Left ventricle myocardium inferior (tissue), 1 donor: ENCODE measurements around the gene FBXL16. TPM values are rescaled to one million over a fixed set of nuclear protein-coding genes. Genes with fewer than 3 reads are reported as not detected.

Experiments
- DNase-seq: peaks from one replicate; pipeline ENCODE4 v3.0.0-alpha.2; 2020
- H3K27ac ChIP-seq: fragments of 200-600 bp; replicated peaks from 2 replicates; pipeline ENCODE4 v1.8.0; 2021
- H3K27me3 ChIP-seq: fragments of 200-600 bp; 2 replicates; pipeline ENCODE4 v1.8.0; 2021; ENCODE audit warnings: low read depth
- H3K36me3 ChIP-seq: fragments of 200-600 bp; 2 replicates; pipeline ENCODE4 v1.8.0; 2021
- H3K4me1 ChIP-seq: fragments of 200-600 bp; 2 replicates; pipeline ENCODE4 v1.8.0; 2021
- H3K4me3 ChIP-seq: fragments of 200-600 bp; 2 replicates; pipeline ENCODE4 v1.8.0; 2021; ENCODE audit warnings: mild to moderate bottlenecking, moderate library complexity
- H3K9me3 ChIP-seq: fragments of 200-600 bp; replicated peaks from 2 replicates; pipeline ENCODE4 v1.8.0; 2021
- intact Hi-C: fragments of 100-400 bp; cut with micrococcal nuclease; formaldehyde crosslinking; loops from one replicate; pipeline ENCODE4 v1.11.0; 2022
- total RNA-seq: library from RNA; stranded (reverse); fragmentation: NEBNext Ultra II Directional; extraction: Animal tissue kit (Norgen Biotek cat#: 25700); gene quantifications from one replicate; pipeline ENCODE4 v1.2.1, GENCODE V29; 2021
- TF ChIP-seq, protein P1 (sequence below): fragments of 200-600 bp; IDR thresholded peaks from 2 replicates; pipeline ENCODE4 v1.8.0; 2021; ENCODE audit warnings: antibody characterized with exemption, mild to moderate bottlenecking, borderline replicate concordance
- donor health status: DM: no; HTN: yes; CAD: no; lungs with severe emphysema.

The FBXL16 gene
- total RNA-seq, 1 donor from 2014 or later: 0.08 TPM

DNA sequence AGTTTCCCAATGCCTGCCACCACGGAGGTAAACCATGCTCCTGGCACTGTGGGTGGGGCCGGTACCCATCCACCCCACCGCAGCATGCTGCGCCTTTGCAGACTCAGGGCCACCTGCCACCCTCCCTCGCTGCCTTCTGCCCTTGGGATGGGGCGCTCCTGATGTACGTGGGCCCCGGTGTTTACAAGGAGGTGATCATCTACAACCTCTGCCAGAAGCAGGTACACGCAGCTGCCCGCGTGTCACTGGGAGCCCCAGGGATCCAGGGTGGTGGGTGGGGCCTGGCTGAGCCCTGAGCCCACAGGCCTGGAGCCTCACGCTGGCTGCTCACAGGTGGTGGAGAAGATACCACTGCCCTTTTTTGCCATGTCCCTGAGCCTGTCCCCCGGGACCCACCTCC is 39.0 kb downstream of the FBXL16 start:
- intact Hi-C loops: no loop called here
- DNase-seq: no peak
- no peaks in the 10 kb centered on the region for H3K27me3 ChIP-seq
- TF ChIP-seq, protein P1, sequence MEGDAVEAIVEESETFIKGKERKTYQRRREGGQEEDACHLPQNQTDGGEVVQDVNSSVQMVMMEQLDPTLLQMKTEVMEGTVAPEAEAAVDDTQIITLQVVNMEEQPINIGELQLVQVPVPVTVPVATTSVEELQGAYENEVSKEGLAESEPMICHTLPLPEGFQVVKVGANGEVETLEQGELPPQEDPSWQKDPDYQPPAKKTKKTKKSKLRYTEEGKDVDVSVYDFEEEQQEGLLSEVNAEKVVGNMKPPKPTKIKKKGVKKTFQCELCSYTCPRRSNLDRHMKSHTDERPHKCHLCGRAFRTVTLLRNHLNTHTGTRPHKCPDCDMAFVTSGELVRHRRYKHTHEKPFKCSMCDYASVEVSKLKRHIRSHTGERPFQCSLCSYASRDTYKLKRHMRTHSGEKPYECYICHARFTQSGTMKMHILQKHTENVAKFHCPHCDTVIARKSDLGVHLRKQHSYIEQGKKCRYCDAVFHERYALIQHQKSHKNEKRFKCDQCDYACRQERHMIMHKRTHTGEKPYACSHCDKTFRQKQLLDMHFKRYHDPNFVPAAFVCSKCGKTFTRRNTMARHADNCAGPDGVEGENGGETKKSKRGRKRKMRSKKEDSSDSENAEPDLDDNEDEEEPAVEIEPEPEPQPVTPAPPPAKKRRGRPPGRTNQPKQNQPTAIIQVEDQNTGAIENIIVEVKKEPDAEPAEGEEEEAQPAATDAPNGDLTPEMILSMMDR: no peak
- H3K4me1 ChIP-seq: peaks cover 27% of the 10 kb centered on the region
- H3K27ac ChIP-seq: no peak overlapping the region
- no peaks in the 10 kb centered on the region for H3K9me3 ChIP-seq
- H3K4me3 ChIP-seq: no peak overlapping the region
- H3K36me3 ChIP-seq: peaks cover 27% of the 10 kb centered on the region

DNA sequence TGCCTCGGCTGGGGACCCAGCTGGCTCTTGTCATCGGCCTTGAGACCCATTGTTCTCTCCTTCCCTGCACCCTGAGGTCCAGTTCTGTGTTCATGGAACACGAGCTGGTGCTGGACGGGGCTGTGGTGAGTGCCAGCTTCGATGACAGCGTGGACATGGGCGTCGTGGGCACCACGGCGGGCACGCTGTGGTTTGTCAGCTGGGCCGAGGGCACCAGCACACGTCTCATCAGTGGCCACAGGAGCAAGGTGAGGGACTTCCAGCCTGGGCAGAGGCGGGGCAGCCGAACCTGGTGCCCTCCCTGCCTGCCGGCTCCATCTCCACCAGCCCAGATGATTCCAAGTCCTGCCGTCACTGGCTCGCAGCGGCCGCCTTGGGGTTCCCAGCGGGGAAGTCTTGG is 43.0 kb downstream of the FBXL16 start:
- Histone ChIP-seq H3K9me3 (no peaks in the 10 kb centered on the region), H3K4me1 (peaks cover 23% of the 10 kb centered on the region), H3K36me3 (no peaks in the 10 kb centered on the region), H3K27ac (no peak overlapping the region), H3K27me3 (no peaks in the 10 kb centered on the region), H3K4me3 (no peak overlapping the region)
- TF ChIP-seq, protein P1: no peak
- intact Hi-C loops: no loop called here
- DNase-seq: no peak

DNA sequence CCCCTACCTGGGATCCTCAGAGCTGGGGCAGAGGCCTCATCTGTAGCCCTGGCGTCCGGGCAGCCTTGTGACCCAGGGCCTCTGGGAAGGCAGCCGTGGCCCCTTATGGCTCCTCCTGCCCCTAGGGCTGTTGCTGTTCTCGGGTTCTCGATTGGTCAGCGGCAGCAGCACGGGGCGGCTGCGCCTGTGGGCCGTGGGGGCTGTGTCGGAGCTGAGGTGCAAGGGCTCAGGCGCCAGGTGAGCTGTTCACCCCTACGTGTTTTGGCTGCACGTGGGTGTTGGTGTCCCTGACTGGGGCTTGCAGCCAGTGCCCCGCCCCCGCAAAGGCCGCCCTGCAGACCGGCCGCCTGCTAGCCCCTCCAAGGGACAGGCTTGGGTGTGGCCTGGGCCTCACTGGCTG is 43.5 kb downstream of the FBXL16 start:
- Histone ChIP-seq H3K27ac (no peak overlapping the region), H3K27me3 (no peaks in the 10 kb centered on the region), H3K4me1 (peaks cover 18% of the 10 kb centered on the region), H3K36me3 (no peaks in the 10 kb centered on the region), H3K9me3 (no peaks in the 10 kb centered on the region), H3K4me3 (no peak overlapping the region)
- intact Hi-C loops: no loop called here
- TF ChIP-seq, protein P1: no peak
- no peak for DNase-seq

DNA sequence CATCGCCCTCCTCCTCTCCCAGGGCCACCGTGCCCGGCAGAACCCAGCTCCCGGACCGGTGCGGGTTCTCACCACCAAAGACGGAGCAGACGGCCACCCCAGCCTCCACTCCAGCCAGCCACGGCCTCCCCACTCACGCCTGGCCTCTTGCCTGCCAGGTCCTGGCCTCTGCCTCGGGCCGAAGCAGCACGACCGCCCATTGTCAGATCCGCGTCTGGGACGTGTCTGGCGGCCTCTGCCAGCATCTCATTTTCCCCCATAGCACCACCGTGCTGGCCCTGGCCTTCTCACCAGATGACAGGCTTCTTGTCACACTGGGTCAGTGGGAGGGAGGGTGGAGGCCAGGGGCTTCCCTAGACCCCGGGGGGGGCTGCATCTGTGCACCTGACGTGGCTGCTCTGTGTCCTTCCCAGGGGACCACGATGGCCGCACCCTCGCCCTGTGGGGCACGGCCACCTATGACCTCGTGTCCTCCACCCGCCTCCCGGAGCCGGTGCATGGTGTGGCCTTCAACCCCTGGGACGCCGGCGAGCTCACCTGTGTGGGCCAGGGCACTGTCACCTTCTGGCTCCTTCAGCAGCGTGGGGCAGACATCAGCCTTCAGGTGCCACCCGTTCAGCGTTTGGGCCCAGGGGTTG is 44.3 kb downstream of the FBXL16 start:
- Histone ChIP-seq H3K27ac (peak overlapping the region; percentile 77), H3K4me1 (peaks cover 16% of the 10 kb centered on the region)
- intact Hi-C loops: no loop called here

DNA sequence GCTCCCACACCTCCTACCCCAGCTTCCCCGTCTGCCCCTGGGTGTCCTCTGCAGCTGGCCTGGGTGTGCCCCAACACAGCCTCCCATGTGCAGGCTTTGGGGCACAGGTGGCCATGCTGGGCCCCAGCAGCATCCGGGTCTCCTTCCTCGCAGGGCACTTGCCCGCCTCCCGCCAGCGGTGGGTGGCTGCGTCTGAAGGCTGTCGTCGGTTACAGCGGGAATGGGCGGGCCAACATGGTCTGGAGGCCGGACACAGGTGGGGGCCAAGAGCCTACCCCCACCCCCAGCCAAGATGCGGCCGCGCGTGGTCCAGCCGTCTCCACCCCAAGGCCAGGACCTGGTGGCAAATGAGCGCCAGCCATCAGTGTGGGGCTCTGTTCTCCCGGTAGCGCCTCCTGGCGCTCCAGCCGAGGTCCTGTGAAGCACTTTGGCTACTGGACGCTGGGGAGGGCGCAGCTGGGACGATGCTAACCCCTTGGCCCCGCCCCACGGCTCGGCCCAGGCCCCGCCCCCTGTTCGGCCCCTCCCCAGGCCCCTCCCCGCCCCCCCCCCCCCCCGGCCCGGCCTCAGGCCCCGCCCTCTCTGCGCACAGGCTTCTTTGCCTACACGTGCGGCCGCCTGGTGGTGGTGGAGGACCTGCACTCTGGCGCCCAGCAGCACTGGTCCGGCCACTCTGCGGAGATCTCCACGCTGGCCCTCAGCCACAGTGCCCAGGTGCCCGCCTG is 45.0 kb downstream of the FBXL16 start:
- Histone ChIP-seq H3K27ac (peak overlapping the region; percentile 77), H3K9me3 (no peaks in the 10 kb centered on the region), H3K4me3 (peak overlapping the region; percentile 52), H3K4me1 (peaks cover 16% of the 10 kb centered on the region), H3K27me3 (no peaks in the 10 kb centered on the region), H3K36me3 (no peaks in the 10 kb centered on the region)
- peak; percentile 90 for DNase-seq
- TF ChIP-seq, protein P1: peak; percentile 76
- intact Hi-C loops: no loop called here

More for the DNA sequence above, 44.3 kb downstream of the FBXL16 start:
- H3K9me3 ChIP-seq: no peaks in the 10 kb centered on the region
- H3K27me3 ChIP-seq: no peaks in the 10 kb centered on the region
- H3K36me3 ChIP-seq: no peaks in the 10 kb centered on the region
- no peak for DNase-seq
- TF ChIP-seq, protein P1: no peak
- peak overlapping the region; percentile 52 for H3K4me3 ChIP-seq
